Right lobe of liver (tissue), 4 donors: Measurements from ENCODE around the gene PSMD6.

ENCODE experiments used
- CTCF ChIP-seq, 4 donors: fragments of 200-600 bp in 3 of 4; fragments of 450-650 bp in 1 of 4; IDR thresholded peaks; one replicate each; pipeline versions ENCODE4 v1.5.1 to v1.8.0; 2016 to 2022; ENCODE audit warnings: antibody characterized with exemption in 4 of 4, mild to moderate bottlenecking in 2 of 4
- POLR2A ChIP-seq: fragments of 450-650 bp; IDR thresholded peaks from one replicate; pipeline ENCODE4 v1.6.1; 2017; ENCODE audit warnings: antibody characterized with exemption, mild to moderate bottlenecking
- donor health status: DM: no; HTN: no; CAD: no.
- donor health status: DM: no; HTN: no; CAD: no.
- donor health status: DM: no; HTN: yes; CAD: no.

- TF ChIP-seq CTCF (IDR thresholded peaks at IDR 0.05) (no peak), POLR2A (no peak)
Measured at GRCh38 chr3:64042952-64043351, 19.7 kb upstream of the PSMD6 start.
